ENCODE measurements around the gene ALPK1.

The ALPK1 gene

DNA sequence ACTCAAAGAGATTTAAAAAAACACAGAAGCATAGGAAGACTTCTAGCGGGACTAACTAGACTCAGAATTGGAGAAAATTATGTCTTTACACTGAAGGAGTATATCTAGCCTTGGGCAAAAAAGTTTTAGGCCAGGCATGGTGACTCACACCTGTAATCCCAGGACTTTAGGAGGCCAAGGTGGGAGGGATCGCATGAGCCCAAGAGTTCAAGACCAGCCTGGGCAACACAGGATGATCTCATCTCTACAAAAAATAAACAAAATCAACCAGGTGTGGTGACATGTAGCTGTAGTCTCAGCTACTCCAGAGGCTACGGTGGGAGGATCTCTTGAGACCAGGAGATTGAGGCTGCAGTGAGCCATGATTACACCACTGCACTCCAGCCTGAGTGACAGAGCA lies 119.3 kb downstream of the ALPK1 start:
- no peak for TF ChIP-seq FOXM1 (IDR thresholded peaks at IDR 0.05; ENCODE audit: borderline replicate concordance, low read depth)
- no peak for TF ChIP-seq EP300 (IDR thresholded peaks at IDR 0.05; ENCODE audit: borderline replicate concordance)
- TF ChIP-seq CREB1 (IDR thresholded peaks at IDR 0.05; ENCODE audit: low read depth): no peak
- TF ChIP-seq, protein P1, sequence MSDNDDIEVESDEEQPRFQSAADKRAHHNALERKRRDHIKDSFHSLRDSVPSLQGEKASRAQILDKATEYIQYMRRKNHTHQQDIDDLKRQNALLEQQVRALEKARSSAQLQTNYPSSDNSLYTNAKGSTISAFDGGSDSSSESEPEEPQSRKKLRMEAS (IDR thresholded peaks at IDR 0.05): no peak
- TF ChIP-seq, protein P2, sequence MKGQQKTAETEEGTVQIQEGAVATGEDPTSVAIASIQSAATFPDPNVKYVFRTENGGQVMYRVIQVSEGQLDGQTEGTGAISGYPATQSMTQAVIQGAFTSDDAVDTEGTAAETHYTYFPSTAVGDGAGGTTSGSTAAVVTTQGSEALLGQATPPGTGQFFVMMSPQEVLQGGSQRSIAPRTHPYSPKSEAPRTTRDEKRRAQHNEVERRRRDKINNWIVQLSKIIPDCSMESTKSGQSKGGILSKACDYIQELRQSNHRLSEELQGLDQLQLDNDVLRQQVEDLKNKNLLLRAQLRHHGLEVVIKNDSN (IDR thresholded peaks at IDR 0.05): no peak

DNA sequence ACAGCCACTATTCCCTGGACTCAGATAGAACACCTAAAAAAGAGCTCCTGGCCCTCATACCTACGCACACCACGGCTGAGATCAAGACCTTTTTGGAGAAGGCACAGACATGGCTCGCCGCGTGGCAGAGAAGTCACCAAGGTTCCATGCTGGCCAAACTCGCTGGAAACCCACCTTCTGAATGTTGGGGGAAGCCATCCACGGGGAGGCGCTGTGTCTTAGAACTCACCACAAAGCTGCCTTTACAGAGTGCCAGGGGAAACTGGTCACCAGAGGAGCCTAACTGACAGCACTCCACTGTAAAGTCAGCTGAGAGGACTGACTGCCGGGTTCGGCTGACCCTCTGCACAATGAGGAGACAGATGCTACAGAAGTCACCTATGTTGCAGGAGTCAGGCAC lies 120.9 kb downstream of the ALPK1 start:
- TF ChIP-seq ZBTB7A (IDR thresholded peaks at IDR 0.05; ENCODE audit: low read depth) (no peak), CREB1 (IDR thresholded peaks at IDR 0.05; ENCODE audit: low read depth) (no peak), YY1 (IDR thresholded peaks at IDR 0.05; ENCODE audit: low read depth) (no peak), NFIC (IDR thresholded peaks at IDR 0.05) (no peak), TCF12 (IDR thresholded peaks at IDR 0.05; ENCODE audit: low read depth) (no peak), EGR1 (IDR thresholded peaks at IDR 0.05) (no peak), TEAD4 (IDR thresholded peaks at IDR 0.05) (no peak), RAD21 (IDR thresholded peaks at IDR 0.05; ENCODE audit: low read depth) (no peak), FOXM1 (IDR thresholded peaks at IDR 0.05; ENCODE audit: borderline replicate concordance, low read depth) (no peak), TAF1 (IDR thresholded peaks at IDR 0.05; ENCODE audit: low read depth) (no peak), CEBPB (IDR thresholded peaks at IDR 0.05) (no peak), EP300 (IDR thresholded peaks at IDR 0.05; ENCODE audit: borderline replicate concordance) (no peak)
- TF ChIP-seq, protein P2 (IDR thresholded peaks at IDR 0.05): no peak
- TF ChIP-seq, protein P1 (IDR thresholded peaks at IDR 0.05): no peak
- TF ChIP-seq, protein P3, sequence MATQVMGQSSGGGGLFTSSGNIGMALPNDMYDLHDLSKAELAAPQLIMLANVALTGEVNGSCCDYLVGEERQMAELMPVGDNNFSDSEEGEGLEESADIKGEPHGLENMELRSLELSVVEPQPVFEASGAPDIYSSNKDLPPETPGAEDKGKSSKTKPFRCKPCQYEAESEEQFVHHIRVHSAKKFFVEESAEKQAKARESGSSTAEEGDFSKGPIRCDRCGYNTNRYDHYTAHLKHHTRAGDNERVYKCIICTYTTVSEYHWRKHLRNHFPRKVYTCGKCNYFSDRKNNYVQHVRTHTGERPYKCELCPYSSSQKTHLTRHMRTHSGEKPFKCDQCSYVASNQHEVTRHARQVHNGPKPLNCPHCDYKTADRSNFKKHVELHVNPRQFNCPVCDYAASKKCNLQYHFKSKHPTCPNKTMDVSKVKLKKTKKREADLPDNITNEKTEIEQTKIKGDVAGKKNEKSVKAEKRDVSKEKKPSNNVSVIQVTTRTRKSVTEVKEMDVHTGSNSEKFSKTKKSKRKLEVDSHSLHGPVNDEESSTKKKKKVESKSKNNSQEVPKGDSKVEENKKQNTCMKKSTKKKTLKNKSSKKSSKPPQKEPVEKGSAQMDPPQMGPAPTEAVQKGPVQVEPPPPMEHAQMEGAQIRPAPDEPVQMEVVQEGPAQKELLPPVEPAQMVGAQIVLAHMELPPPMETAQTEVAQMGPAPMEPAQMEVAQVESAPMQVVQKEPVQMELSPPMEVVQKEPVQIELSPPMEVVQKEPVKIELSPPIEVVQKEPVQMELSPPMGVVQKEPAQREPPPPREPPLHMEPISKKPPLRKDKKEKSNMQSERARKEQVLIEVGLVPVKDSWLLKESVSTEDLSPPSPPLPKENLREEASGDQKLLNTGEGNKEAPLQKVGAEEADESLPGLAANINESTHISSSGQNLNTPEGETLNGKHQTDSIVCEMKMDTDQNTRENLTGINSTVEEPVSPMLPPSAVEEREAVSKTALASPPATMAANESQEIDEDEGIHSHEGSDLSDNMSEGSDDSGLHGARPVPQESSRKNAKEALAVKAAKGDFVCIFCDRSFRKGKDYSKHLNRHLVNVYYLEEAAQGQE (IDR thresholded peaks at IDR 0.05; ENCODE audit: low read depth): no peak

DNA sequence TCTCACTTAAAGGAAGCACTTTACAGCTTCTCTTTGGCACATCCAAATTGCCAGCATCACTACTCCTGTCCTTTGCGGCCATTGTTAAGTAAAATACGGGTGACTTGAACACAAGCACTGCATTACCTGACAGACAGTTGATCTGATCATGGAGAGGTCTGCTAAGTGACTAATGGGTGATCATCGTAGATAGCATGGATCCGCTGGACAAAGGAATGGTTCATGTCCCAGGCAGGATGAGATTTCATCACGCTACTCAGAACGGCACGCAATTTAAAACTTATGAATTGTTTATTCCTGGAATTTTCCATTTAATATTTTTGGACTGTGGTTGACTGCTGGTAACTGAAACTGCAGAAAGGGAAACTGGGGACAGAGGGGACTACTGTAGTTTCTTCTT lies 124.7 kb downstream of the ALPK1 start:
- TF ChIP-seq YY1 (IDR thresholded peaks at IDR 0.05; ENCODE audit: low read depth) (no peak), ZBTB7A (IDR thresholded peaks at IDR 0.05; ENCODE audit: low read depth) (no peak), EGR1 (IDR thresholded peaks at IDR 0.05) (no peak), TAF1 (IDR thresholded peaks at IDR 0.05; ENCODE audit: low read depth) (no peak), TCF12 (IDR thresholded peaks at IDR 0.05; ENCODE audit: low read depth) (no peak), CEBPB (IDR thresholded peaks at IDR 0.05) (no peak), FOXM1 (IDR thresholded peaks at IDR 0.05; ENCODE audit: borderline replicate concordance, low read depth) (no peak), TEAD4 (IDR thresholded peaks at IDR 0.05) (no peak), EP300 (IDR thresholded peaks at IDR 0.05; ENCODE audit: borderline replicate concordance) (no peak), NFIC (IDR thresholded peaks at IDR 0.05) (no peak), CREB1 (IDR thresholded peaks at IDR 0.05; ENCODE audit: low read depth) (no peak), RAD21 (IDR thresholded peaks at IDR 0.05; ENCODE audit: low read depth) (no peak)
- TF ChIP-seq, protein P3 (IDR thresholded peaks at IDR 0.05; ENCODE audit: low read depth): no peak
- TF ChIP-seq, protein P2 (IDR thresholded peaks at IDR 0.05): no peak

DNA sequence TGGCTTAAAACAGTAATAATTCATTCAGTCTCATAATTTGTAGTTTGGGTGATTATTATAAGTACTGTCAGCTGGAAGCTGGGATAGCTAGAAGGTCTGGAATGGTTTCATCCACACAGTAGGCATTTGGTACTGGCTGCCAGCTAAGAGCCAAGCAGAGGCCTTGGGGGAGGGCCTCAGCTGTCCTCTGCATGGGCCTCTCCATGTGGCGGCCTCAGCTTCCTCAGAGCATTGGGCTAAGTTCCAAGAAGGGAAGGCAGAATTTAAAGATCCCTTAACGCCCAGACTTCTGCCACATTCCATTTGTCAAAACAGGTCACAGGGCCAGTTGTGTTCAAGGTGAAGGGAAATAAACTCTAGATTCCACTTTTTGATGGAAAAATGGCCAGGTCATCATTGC lies 125.5 kb downstream of the ALPK1 start:
- TF ChIP-seq TAF1 (IDR thresholded peaks at IDR 0.05; ENCODE audit: low read depth) (no peak), NFIC (IDR thresholded peaks at IDR 0.05) (no peak), EGR1 (IDR thresholded peaks at IDR 0.05) (no peak), EP300 (IDR thresholded peaks at IDR 0.05; ENCODE audit: borderline replicate concordance) (no peak), ZBTB7A (IDR thresholded peaks at IDR 0.05; ENCODE audit: low read depth) (no peak), YY1 (IDR thresholded peaks at IDR 0.05; ENCODE audit: low read depth) (no peak), FOXM1 (IDR thresholded peaks at IDR 0.05; ENCODE audit: borderline replicate concordance, low read depth) (no peak), CREB1 (IDR thresholded peaks at IDR 0.05; ENCODE audit: low read depth) (no peak), CEBPB (IDR thresholded peaks at IDR 0.05) (no peak)
- TF ChIP-seq, protein P3 (IDR thresholded peaks at IDR 0.05; ENCODE audit: low read depth): no peak
- TF ChIP-seq, protein P1 (IDR thresholded peaks at IDR 0.05): no peak

Measured in Ishikawa (cell line).